Upper lobe of right lung (tissue), 1 donor: ENCODE measurements around the gene CHST15. TPM values are rescaled to one million over a fixed set of nuclear protein-coding genes. Genes with fewer than 3 reads are reported as not detected.

Experiments used
- ATAC-seq: fragments of 200-7000 bp; cut with Tn5 transposase; one replicate; pipeline ENCODE4 v1.9.1; 2020; ENCODE audit warnings: mild to moderate bottlenecking, moderate library complexity
- DNase-seq: peaks from one replicate; pipeline ENCODE4 v3.0.0-alpha.2; 2020
- H3K27ac ChIP-seq: fragments of 200-600 bp; one replicate; pipeline ENCODE4 v1.8.0; 2022
- H3K27me3 ChIP-seq: fragments of 200-600 bp; one replicate; pipeline ENCODE4 v1.8.0; 2022; ENCODE audit warnings: mild to moderate bottlenecking
- H3K36me3 ChIP-seq: fragments of 200-600 bp; one replicate; pipeline ENCODE4 v1.8.0; 2022
- H3K4me1 ChIP-seq: fragments of 200-600 bp; one replicate; pipeline ENCODE4 v1.8.0; 2022
- H3K4me3 ChIP-seq: fragments of 200-600 bp; one replicate; pipeline ENCODE4 v1.8.0; 2022; ENCODE audit warnings: mild to moderate bottlenecking
- H3K9me3 ChIP-seq: fragments of 200-600 bp; one replicate; pipeline ENCODE4 v1.8.0; 2022
- intact Hi-C: fragments of 100-400 bp; cut with DNase I; formaldehyde crosslinking; loops from one replicate; pipeline ENCODE4 v1.11.0; 2022
- long read RNA-seq: library from polyadenylated mRNA; unstranded; transcript quantifications from one replicate; pipeline ENCODE4 v2.0.0, GENCODE V29; 2021
- total RNA-seq: library from RNA; stranded (reverse); fragmentation: NEBNext Ultra II Directional; extraction: Animal tissue kit (Norgen Biotek cat#: 25700); gene quantifications from one replicate; pipeline ENCODE4 v1.2.1, GENCODE V29; 2021
- TF ChIP-seq, protein P1 (sequence below): fragments of 200-600 bp; IDR thresholded peaks from one replicate; pipeline ENCODE4 v1.8.0; 2022; ENCODE audit warnings: antibody characterized with exemption
- donor health status: DM: no; HTN: yes; CAD: no; lungs with severe emphysema.

CHST15 gene, protein sequence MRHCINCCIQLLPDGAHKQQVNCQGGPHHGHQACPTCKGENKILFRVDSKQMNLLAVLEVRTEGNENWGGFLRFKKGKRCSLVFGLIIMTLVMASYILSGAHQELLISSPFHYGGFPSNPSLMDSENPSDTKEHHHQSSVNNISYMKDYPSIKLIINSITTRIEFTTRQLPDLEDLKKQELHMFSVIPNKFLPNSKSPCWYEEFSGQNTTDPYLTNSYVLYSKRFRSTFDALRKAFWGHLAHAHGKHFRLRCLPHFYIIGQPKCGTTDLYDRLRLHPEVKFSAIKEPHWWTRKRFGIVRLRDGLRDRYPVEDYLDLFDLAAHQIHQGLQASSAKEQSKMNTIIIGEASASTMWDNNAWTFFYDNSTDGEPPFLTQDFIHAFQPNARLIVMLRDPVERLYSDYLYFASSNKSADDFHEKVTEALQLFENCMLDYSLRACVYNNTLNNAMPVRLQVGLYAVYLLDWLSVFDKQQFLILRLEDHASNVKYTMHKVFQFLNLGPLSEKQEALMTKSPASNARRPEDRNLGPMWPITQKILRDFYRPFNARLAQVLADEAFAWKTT
- total RNA-seq: 49.2 TPM
- long read RNA-seq, full-length matches to known transcripts: 23 of 62 reads
- long read RNA-seq, partial matches to known transcripts: 17 of 62 reads
- long read RNA-seq, other reads (novel, unspliced or antisense): 22 of 62 reads

DNA sequence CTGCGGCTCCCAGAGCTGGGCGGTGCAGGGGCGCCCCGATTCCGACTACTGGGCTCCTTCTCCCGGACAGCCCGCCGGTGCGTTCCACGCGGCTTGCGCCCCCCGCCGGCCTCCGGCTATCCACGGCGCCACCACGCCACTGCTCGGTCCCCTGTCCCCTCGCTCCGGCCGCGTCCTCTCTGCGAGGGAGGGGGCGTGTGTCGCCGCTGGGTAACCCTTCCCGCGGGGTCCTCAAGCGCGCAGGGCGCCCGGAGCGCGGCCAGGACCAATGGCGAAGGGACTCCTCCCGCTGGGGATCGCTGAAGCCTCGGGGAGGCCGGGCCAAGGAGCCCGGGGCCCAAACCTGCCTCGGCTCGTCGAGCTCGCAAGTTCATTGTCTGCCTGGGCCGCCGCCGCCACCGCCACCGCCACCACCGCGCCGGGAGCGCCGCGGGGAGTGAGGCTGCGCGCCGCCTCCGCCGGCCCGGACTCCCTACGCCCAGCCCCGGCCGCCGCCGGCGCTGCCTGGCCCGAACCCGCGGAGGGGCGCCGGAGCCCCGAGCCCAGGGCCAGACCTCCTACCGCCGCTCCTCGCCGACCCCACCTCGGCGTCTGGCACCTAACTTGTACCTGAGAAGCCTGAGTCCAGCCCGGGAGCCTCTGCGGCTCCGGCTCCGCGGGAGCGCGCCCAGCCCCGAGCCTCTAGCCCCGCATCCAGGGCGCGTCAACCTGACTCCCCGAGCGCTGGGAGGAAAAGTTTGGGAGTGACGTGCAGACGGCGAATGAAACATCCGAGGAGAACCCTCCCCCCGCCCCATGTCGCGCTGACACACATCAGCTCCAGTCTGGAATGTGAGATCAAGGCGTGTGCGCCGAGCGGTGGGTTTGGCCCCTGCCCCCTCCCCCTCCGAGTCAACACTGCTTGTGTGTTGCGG, at the start of gene CHST15:
CHST15 (minus strand) TSS at position 739 of the 914 bp plus-strand sequence. CDS start 47,386 bp downstream, outside the sequence.
- peak; percentile 83 for DNase-seq
- no peaks in the 10 kb centered on the region for H3K36me3 ChIP-seq
- intact Hi-C loops: no loop called here
- peaks cover 44% of the 10 kb centered on the region for H3K4me1 ChIP-seq
- H3K4me3 ChIP-seq: peak within 1 kb of the TSS; percentile 69
- H3K27me3 ChIP-seq: no peaks in the 10 kb centered on the region
- TF ChIP-seq, protein P1, sequence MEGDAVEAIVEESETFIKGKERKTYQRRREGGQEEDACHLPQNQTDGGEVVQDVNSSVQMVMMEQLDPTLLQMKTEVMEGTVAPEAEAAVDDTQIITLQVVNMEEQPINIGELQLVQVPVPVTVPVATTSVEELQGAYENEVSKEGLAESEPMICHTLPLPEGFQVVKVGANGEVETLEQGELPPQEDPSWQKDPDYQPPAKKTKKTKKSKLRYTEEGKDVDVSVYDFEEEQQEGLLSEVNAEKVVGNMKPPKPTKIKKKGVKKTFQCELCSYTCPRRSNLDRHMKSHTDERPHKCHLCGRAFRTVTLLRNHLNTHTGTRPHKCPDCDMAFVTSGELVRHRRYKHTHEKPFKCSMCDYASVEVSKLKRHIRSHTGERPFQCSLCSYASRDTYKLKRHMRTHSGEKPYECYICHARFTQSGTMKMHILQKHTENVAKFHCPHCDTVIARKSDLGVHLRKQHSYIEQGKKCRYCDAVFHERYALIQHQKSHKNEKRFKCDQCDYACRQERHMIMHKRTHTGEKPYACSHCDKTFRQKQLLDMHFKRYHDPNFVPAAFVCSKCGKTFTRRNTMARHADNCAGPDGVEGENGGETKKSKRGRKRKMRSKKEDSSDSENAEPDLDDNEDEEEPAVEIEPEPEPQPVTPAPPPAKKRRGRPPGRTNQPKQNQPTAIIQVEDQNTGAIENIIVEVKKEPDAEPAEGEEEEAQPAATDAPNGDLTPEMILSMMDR: peak; percentile 24
- H3K27ac ChIP-seq: peak within 1 kb of the TSS; percentile 89
- peaks cover 4% of the 10 kb centered on the region for H3K9me3 ChIP-seq
- ATAC-seq: peak; percentile 34

DNA sequence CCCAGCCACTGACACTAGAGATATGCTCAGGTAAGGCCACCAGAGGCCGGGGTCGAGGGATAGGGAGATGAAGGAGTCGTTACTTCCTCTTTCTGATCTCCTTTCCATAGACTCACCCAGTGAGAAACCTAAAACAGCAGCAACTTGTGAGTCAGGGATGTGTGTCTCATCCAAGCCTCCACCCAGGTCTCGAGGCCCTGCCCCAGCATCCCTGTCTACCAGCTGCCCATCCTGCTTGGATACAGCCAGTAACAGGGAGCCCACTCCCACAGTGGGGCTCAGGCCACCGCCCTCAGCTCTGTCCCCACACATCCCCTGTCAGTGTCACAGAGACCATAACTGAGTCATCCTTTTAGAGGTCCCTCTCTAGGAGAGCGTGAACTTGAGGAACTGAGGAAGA, 49.6 kb upstream of the CHST15 start:
- H3K4me3 ChIP-seq: no peak overlapping the region

DNA sequence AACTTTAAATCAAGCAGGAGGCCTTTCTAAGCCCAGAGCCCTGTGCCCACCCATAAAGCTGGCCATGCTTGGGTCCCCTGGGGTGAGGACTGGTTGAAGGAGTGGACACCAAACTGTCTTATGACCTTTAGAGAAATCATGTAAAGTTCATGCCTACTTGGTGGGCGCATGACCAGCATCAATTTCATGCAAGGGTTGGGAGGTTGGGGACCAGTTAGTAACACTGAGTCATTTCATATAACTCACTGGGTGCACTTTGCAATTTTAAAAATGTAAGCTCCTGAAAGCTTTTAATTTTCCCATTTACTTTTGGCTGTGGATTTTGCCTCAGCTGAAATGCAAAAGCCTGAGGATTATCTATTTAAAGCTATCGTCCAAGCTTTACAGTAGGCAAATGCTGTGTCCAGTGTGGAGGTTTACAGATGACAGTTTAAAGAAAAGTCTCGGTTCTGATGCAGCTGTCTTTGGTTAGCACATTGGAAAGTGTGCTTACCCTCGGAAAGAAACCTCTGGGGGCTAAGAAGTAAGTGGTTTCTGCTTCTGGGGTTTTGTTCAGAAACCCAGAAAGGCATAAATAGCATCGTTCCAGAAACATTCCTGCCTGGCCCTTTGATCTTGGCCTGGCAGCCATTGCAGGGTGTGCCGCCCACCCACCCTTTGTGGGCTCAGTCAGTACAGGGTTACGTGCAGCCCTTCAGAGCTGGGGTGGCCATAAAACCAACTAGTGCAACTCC, 48.8 kb upstream of the CHST15 start:
- TF ChIP-seq, protein P1: no peak
- Histone ChIP-seq H3K27me3 (no peaks in the 10 kb centered on the region), H3K9me3 (no peaks in the 10 kb centered on the region), H3K4me1 (peaks cover 15% of the 10 kb centered on the region), H3K27ac (no peak overlapping the region), H3K36me3 (no peaks in the 10 kb centered on the region), H3K4me3 (no peak overlapping the region)
- no peak for DNase-seq
- intact Hi-C loops: no loop called here
- no peak for ATAC-seq

More for the DNA sequence above, 49.6 kb upstream of the CHST15 start:
- H3K27me3 ChIP-seq: no peaks in the 10 kb centered on the region
- H3K36me3 ChIP-seq: no peaks in the 10 kb centered on the region
- no peaks in the 10 kb centered on the region for H3K9me3 ChIP-seq
- intact Hi-C loops: no loop called here
- TF ChIP-seq, protein P1: no peak
- H3K27ac ChIP-seq: no peak overlapping the region
- DNase-seq: no peak
- peaks cover 15% of the 10 kb centered on the region for H3K4me1 ChIP-seq
- ATAC-seq: no peak

DNA sequence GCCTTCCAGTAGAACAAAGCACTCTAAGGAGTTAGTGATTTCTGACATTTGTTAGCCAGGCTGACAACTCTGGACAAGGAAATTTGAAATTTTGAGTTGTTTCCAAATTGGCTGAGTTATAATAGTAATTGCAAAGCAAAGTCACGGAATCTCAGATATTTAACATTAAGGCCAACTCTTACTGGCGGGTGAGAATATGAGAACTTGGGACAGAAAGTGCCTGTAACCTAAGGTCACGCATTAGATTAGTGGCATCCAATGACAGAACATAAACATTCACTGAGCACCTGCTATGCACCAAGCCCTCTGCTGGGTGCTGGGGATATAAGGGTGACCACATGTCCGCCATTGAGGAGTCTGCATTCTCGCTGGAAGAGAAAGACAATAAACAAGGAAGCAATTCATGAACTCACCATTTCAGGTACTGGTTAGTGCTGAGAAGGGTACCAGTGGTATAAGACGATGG, 45.5 kb upstream of the CHST15 start:
- Histone ChIP-seq H3K9me3 (no peaks in the 10 kb centered on the region), H3K27ac (no peak overlapping the region), H3K4me1 (no peaks in the 10 kb centered on the region), H3K36me3 (no peaks in the 10 kb centered on the region), H3K4me3 (no peak overlapping the region), H3K27me3 (no peaks in the 10 kb centered on the region)
- DNase-seq (no peak), ATAC-seq (peak; percentile 37)
- TF ChIP-seq, protein P1: no peak
- intact Hi-C loops: no loop called here
